ENCODE data around the gene ZNRF4.

ZNRF4 gene

GRCh38 chr19:5473646-5474045, 18.4 kb downstream of the ZNRF4 start:
- no peaks in the 10 kb centered on the region for H3K4me1 Mint-ChIP-seq

DNA sequence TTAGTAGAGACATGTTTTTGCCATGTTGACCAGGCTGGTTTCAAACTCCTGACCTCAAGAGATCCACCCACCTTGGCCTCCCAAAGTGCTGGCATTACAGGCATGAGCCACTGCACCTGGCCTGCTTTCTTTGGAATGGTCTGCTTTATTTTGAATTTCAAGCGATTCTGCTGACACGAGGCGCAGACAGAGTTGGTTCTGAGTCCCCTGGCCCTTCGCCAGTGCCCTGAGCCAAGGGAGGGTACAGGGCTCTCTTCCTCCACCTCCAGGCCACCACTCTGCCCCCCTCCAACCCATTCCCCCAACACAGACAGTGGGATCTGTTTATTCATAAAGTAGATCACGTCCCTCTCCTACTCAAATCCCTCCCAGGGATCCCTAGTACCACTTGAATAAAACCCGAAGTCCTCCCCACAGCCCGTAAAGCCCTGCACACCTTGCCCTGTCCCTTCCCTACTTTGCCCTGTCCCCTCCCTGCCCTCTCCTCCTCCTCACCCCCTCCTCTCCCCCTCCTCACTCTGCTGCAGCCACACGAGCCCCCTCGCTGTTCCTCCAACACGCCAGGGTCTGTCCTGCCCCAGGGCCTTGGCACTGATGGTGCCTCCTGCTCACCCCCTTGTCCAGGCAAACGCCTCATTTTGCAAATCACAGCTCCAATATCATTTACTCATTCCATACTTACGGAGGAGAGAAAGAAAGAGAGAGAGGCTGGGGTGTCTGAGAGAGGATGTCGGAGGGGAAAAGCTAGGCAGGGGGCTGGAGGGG, 22.4 kb downstream of the ZNRF4 start:
- H3K27me3 Mint-ChIP-seq (ENCODE audit: low read depth, poor library complexity) = peaks cover 57% of the 10 kb centered on the region

More at GRCh38 chr19:5473646-5474045, 18.4 kb downstream of the ZNRF4 start:
- TF ChIP-seq, protein P1, sequence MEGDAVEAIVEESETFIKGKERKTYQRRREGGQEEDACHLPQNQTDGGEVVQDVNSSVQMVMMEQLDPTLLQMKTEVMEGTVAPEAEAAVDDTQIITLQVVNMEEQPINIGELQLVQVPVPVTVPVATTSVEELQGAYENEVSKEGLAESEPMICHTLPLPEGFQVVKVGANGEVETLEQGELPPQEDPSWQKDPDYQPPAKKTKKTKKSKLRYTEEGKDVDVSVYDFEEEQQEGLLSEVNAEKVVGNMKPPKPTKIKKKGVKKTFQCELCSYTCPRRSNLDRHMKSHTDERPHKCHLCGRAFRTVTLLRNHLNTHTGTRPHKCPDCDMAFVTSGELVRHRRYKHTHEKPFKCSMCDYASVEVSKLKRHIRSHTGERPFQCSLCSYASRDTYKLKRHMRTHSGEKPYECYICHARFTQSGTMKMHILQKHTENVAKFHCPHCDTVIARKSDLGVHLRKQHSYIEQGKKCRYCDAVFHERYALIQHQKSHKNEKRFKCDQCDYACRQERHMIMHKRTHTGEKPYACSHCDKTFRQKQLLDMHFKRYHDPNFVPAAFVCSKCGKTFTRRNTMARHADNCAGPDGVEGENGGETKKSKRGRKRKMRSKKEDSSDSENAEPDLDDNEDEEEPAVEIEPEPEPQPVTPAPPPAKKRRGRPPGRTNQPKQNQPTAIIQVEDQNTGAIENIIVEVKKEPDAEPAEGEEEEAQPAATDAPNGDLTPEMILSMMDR (IDR thresholded peaks at IDR 0.05) = no peak
- Mint-ChIP-seq H3K36me3 (ENCODE audit: low read depth) (no peaks in the 10 kb centered on the region), H3K4me3 (no peak overlapping the region), H3K27me3 (ENCODE audit: low read depth, poor library complexity) (peaks cover 56% of the 10 kb centered on the region), H3K9me3 (no peaks in the 10 kb centered on the region), H3K27ac (no peak overlapping the region)
- DNase-seq = no peak

GRCh38 chr19:5478241-5478924, 23.2 kb downstream of the ZNRF4 start:
- Mint-ChIP-seq H3K27me3 (ENCODE audit: low read depth, poor library complexity) (peaks cover 57% of the 10 kb centered on the region), H3K9me3 (peaks cover 4% of the 10 kb centered on the region), H3K4me1 (no peaks in the 10 kb centered on the region), H3K27ac (no peak overlapping the region), H3K4me3 (no peak overlapping the region), H3K36me3 (ENCODE audit: low read depth) (no peaks in the 10 kb centered on the region)
- TF ChIP-seq, protein P1 (IDR thresholded peaks at IDR 0.05) = no peak
- no peak for DNase-seq

More for the DNA sequence above, 22.4 kb downstream of the ZNRF4 start:
- Mint-ChIP-seq H3K4me1 (no peaks in the 10 kb centered on the region), H3K36me3 (ENCODE audit: low read depth) (no peaks in the 10 kb centered on the region), H3K9me3 (peaks cover 4% of the 10 kb centered on the region), H3K4me3 (no peak overlapping the region), H3K27ac (no peak overlapping the region)
- TF ChIP-seq, protein P1 (IDR thresholded peaks at IDR 0.05) = no peak
- no peak for DNase-seq

- peaks cover 57% of the 10 kb centered on the region for H3K27me3 Mint-ChIP-seq (ENCODE audit: low read depth, poor library complexity)
- TF ChIP-seq, protein P1 (IDR thresholded peaks at IDR 0.05) = no peak
- H3K36me3 Mint-ChIP-seq (ENCODE audit: low read depth) = no peaks in the 10 kb centered on the region
- H3K4me1 Mint-ChIP-seq = peaks cover under 1% of the 10 kb centered on the region
- no peak overlapping the region for H3K27ac Mint-ChIP-seq
- no peak for DNase-seq
- H3K9me3 Mint-ChIP-seq = peaks cover 4% of the 10 kb centered on the region
- no peak overlapping the region for H3K4me3 Mint-ChIP-seq
Measured at GRCh38 chr19:5478925-5479588, 23.8 kb downstream of the ZNRF4 start.

DNA sequence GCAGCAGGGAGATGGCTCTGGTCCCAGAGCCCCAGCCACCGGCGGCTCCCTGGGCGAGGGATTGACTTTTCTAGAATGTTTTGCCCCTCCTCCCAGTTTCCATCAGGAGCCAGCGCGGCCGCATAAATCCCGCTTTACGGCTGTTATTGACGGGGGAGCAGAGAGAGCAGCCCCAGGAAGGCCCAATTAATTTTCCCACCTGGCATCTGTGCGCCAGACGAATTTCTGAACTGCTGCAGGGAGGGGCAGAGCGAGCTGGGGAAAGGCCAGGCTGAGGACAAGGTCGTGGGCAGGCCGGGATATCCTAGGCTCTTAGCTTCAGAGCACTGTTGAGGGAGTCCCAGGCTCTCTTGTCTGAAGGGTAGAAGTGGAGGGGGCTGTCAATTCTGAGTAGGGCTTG, 24.7 kb downstream of the ZNRF4 start:
- H3K36me3 Mint-ChIP-seq (ENCODE audit: low read depth) = no peaks in the 10 kb centered on the region
- H3K27me3 Mint-ChIP-seq (ENCODE audit: low read depth, poor library complexity) = peaks cover 59% of the 10 kb centered on the region
- no peak overlapping the region for H3K27ac Mint-ChIP-seq
- TF ChIP-seq, protein P1 (IDR thresholded peaks at IDR 0.05) = no peak
- H3K9me3 Mint-ChIP-seq = peaks cover 4% of the 10 kb centered on the region
- H3K4me1 Mint-ChIP-seq = peaks cover 9% of the 10 kb centered on the region
- no peak overlapping the region for H3K4me3 Mint-ChIP-seq
- DNase-seq = peak; percentile 36
